Neural cell (in vitro differentiated cells): ENCODE results near the gene PTPRR. TPM values are rescaled to one million over a fixed set of nuclear protein-coding genes. Genes with fewer than 3 reads are reported as not detected.

ENCODE experiments used
- H2AFZ ChIP-seq: fragments of 200-600, 300-800 bp; sonication (generic), shearing (Covaris generic); 2 replicates; pipeline ENCODE4 v1.6.0; 2014; ENCODE audit warnings: low read depth, mild to moderate bottlenecking, antibody characterized with exemption, low read length, moderate library complexity
- H3F3A ChIP-seq: fragments of 200-600 bp; shearing (Covaris generic); 2 replicates; pipeline ENCODE4 v1.6.1; 2016; ENCODE audit warnings: mild to moderate bottlenecking, moderate library complexity, mixed read lengths, antibody characterized with exemption, low read length; ENCODE audit not compliant: insufficient read depth, poor library complexity, severe bottlenecking
- H3K27ac ChIP-seq: fragments of 200-600, 300-800 bp; sonication (generic), shearing (Covaris generic); 2 replicates; pipeline ENCODE4 v1.5.1; 2014; ENCODE audit warnings: mild to moderate bottlenecking, low read length, moderate library complexity
- H3K27me3 ChIP-seq: fragments of 300-800, 200-600 bp; sonication (generic), shearing (Covaris generic); 2 replicates; pipeline ENCODE4 v1.6.0; 2014; ENCODE audit warnings: mild to moderate bottlenecking, low read depth, low read length, moderate library complexity; ENCODE audit not compliant: insufficient read depth
- H3K36me3 ChIP-seq: fragments of 300-800, 200-600 bp; sonication (generic), shearing (Covaris generic); 2 replicates; pipeline ENCODE4 v1.5.1; 2014; ENCODE audit warnings: mild to moderate bottlenecking, antibody characterized with exemption, low read length, moderate library complexity; ENCODE audit not compliant: insufficient read depth
- H3K4me2 ChIP-seq: fragments of 300-800, 200-600 bp; sonication (generic), shearing (Covaris generic); 2 replicates; pipeline ENCODE4 v1.6.0; 2014; ENCODE audit warnings: mild to moderate bottlenecking, low read length
- H3K4me3 ChIP-seq: fragments of 300-800, 200-600 bp; sonication (generic), shearing (Covaris generic); 2 replicates; pipeline ENCODE4 v1.5.1; 2014; ENCODE audit warnings: mild to moderate bottlenecking, low read length, moderate library complexity
- H3K79me2 ChIP-seq: fragments of 200-600 bp; shearing (Covaris generic); replicated peaks from 2 replicates; pipeline ENCODE4 v1.6.0; 2014; ENCODE audit warnings: mild to moderate bottlenecking, low read length, moderate library complexity; ENCODE audit not compliant: insufficient read depth
- H3K9ac ChIP-seq: fragments of 300-800, 200-600 bp; sonication (generic), shearing (Covaris generic); 2 replicates; pipeline ENCODE4 v1.6.1; 2016; ENCODE audit warnings: mild to moderate bottlenecking, low read length, mixed read lengths
- H3K9me2 ChIP-seq: fragments of 200-600 bp; shearing (Covaris generic); 2 replicates; pipeline ENCODE4 v1.6.1; 2016; ENCODE audit warnings: mild to moderate bottlenecking, low read length, mixed read lengths; ENCODE audit not compliant: insufficient read depth
- H3K9me3 ChIP-seq: fragments of 200-600, 300-800 bp; sonication (generic), shearing (Covaris generic); 2 replicates; pipeline ENCODE4 v1.6.1; 2016; ENCODE audit warnings: mild to moderate bottlenecking, mixed run types, low read length, moderate library complexity, mixed read lengths
- H4K20me1 ChIP-seq: fragments of 200-600 bp; shearing (Covaris generic); 2 replicates; pipeline ENCODE4 v1.6.1; 2016; ENCODE audit warnings: mild to moderate bottlenecking, mixed run types; ENCODE audit not compliant: insufficient read depth
- EP300 ChIP-seq: fragments of 450-650 bp; conservative IDR thresholded peaks from 2 replicates; pipeline ENCODE4 v1.6.1; 2014; ENCODE audit warnings: antibody characterized with exemption, mild to moderate bottlenecking, moderate library complexity; ENCODE audit not compliant: poor library complexity, severe bottlenecking
- EZH2 ChIP-seq: fragments of 200-600, 300-800 bp; shearing (Covaris generic), sonication (generic); IDR thresholded peaks from 2 replicates; pipeline ENCODE4 v1.6.1; 2014; ENCODE audit warnings: antibody characterized with exemption, low read length, borderline replicate concordance, mild to moderate bottlenecking; ENCODE audit not compliant: insufficient read depth, poor library complexity, severe bottlenecking
- MXI1 ChIP-seq: fragments of 450-650 bp; conservative IDR thresholded peaks from 2 replicates; pipeline ENCODE4 v1.6.1; 2014; ENCODE audit warnings: antibody characterized with exemption, mild to moderate bottlenecking; ENCODE audit not compliant: poor library complexity, severe bottlenecking
- POLR2AphosphoS5 ChIP-seq: IDR thresholded peaks from 2 replicates; pipeline ENCODE4 v1.6.1; 2012
- RAD21 ChIP-seq: fragments of 450-650 bp; conservative IDR thresholded peaks from 2 replicates; pipeline ENCODE4 v1.6.1; 2014; ENCODE audit warnings: antibody characterized with exemption, mild to moderate bottlenecking, moderate library complexity
- SMC3 ChIP-seq: fragments of 450-650 bp; conservative IDR thresholded peaks from 2 replicates; pipeline ENCODE4 v1.6.1; 2014; ENCODE audit warnings: antibody characterized with exemption, mild to moderate bottlenecking, moderate library complexity; ENCODE audit not compliant: poor library complexity
- TAF1 ChIP-seq: IDR thresholded peaks from 2 replicates; pipeline ENCODE4 v1.6.1; 2012; ENCODE audit warnings: low read depth
- polyA plus RNA-seq: library from polyadenylated mRNA; depleted of rRNA; stranded (reverse); fragments of >200 nt; gene quantifications from 2 replicates; pipeline ENCODE4 v1.2.3, GENCODE V29; 2014
- TF ChIP-seq, protein P1 (sequence below): fragments of 450-650 bp; IDR thresholded peaks from 2 replicates; pipeline ENCODE4 v1.5.1; 2014; ENCODE audit warnings: antibody characterized with exemption, mild to moderate bottlenecking, moderate library complexity; ENCODE audit not compliant: poor library complexity, severe bottlenecking
- TF ChIP-seq, protein P2 (sequence below): IDR thresholded peaks from 2 replicates; pipeline ENCODE4 v1.6.1; 2012; ENCODE audit warnings: borderline replicate concordance

The PTPRR gene
- polyA plus RNA-seq, 1 donor from 2014 or later, result 2.2 TPM

DNA sequence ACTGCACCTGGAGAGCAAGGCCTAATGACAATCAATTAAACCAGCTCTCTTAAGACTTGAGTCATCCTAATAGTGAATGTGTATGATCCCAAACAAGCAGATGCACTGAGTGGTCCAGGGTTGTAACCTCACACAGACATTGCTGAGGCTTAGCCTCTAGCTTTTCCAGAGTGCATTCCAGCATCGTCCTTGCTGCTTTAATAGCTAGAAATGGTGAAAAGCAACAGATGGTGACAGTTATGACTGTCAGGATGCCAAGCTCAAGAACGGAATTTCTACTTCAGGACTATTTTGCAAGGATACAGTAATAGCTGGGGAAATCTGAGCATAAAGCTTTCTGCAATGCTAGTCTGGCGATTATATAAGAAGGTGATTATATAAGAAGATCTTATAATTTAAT lies 34.6 kb downstream of the PTPRR start:
- no peak overlapping the region for H3K4me2 ChIP-seq
- H3K27ac ChIP-seq, result no peak overlapping the region
- H3K9me2 ChIP-seq, result no peaks in the 10 kb centered on the region
- no peaks in the 10 kb centered on the region for H3F3A ChIP-seq
- no peak overlapping the region for H3K9ac ChIP-seq
- no peak overlapping the region for H3K4me3 ChIP-seq
- H3K27me3 ChIP-seq, result no peaks in the 10 kb centered on the region
- TF ChIP-seq, protein P1, sequence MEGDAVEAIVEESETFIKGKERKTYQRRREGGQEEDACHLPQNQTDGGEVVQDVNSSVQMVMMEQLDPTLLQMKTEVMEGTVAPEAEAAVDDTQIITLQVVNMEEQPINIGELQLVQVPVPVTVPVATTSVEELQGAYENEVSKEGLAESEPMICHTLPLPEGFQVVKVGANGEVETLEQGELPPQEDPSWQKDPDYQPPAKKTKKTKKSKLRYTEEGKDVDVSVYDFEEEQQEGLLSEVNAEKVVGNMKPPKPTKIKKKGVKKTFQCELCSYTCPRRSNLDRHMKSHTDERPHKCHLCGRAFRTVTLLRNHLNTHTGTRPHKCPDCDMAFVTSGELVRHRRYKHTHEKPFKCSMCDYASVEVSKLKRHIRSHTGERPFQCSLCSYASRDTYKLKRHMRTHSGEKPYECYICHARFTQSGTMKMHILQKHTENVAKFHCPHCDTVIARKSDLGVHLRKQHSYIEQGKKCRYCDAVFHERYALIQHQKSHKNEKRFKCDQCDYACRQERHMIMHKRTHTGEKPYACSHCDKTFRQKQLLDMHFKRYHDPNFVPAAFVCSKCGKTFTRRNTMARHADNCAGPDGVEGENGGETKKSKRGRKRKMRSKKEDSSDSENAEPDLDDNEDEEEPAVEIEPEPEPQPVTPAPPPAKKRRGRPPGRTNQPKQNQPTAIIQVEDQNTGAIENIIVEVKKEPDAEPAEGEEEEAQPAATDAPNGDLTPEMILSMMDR, result no peak
- TF ChIP-seq SMC3 (no peak), MXI1 (no peak), EP300 (no peak), RAD21 (no peak), TAF1 (no peak), POLR2AphosphoS5 (no peak), EZH2 (no peak)
- TF ChIP-seq, protein P2, sequence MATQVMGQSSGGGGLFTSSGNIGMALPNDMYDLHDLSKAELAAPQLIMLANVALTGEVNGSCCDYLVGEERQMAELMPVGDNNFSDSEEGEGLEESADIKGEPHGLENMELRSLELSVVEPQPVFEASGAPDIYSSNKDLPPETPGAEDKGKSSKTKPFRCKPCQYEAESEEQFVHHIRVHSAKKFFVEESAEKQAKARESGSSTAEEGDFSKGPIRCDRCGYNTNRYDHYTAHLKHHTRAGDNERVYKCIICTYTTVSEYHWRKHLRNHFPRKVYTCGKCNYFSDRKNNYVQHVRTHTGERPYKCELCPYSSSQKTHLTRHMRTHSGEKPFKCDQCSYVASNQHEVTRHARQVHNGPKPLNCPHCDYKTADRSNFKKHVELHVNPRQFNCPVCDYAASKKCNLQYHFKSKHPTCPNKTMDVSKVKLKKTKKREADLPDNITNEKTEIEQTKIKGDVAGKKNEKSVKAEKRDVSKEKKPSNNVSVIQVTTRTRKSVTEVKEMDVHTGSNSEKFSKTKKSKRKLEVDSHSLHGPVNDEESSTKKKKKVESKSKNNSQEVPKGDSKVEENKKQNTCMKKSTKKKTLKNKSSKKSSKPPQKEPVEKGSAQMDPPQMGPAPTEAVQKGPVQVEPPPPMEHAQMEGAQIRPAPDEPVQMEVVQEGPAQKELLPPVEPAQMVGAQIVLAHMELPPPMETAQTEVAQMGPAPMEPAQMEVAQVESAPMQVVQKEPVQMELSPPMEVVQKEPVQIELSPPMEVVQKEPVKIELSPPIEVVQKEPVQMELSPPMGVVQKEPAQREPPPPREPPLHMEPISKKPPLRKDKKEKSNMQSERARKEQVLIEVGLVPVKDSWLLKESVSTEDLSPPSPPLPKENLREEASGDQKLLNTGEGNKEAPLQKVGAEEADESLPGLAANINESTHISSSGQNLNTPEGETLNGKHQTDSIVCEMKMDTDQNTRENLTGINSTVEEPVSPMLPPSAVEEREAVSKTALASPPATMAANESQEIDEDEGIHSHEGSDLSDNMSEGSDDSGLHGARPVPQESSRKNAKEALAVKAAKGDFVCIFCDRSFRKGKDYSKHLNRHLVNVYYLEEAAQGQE, result no peak
- H3K9me3 ChIP-seq, result no peaks in the 10 kb centered on the region
- H3K79me2 ChIP-seq, result no peaks in the 10 kb centered on the region
- no peaks in the 10 kb centered on the region for H4K20me1 ChIP-seq
- no peaks in the 10 kb centered on the region for H3K36me3 ChIP-seq
- no peak overlapping the region for H2AFZ ChIP-seq

DNA sequence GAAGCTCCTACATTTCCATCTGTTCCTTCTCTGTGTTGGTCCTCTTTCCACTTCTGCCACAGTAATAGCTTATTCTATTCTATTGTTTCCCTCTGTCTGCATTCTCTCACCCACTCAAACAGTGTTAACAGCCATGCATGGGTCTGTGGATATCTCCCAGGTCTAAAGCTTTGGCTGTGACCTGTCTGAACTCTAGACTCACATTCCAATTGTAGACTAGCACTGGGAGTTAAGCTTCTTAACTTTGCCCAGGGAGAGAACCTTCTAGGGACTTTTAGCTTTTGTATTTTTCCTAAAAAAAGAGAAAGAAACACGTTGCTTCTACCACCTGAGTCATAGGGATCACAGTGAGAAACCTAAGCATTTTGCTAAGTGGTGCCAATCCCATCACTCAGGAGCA lies 36.7 kb downstream of the PTPRR start:
- H3K9me2 ChIP-seq, result no peaks in the 10 kb centered on the region
- no peaks in the 10 kb centered on the region for H3K9me3 ChIP-seq
- TF ChIP-seq TAF1 (no peak), POLR2AphosphoS5 (no peak), RAD21 (no peak), EZH2 (no peak), MXI1 (no peak), SMC3 (no peak), EP300 (no peak)
- TF ChIP-seq, protein P1, result no peak
- no peak overlapping the region for H3K27ac ChIP-seq
- no peaks in the 10 kb centered on the region for H3F3A ChIP-seq
- H3K36me3 ChIP-seq, result no peaks in the 10 kb centered on the region
- H3K4me2 ChIP-seq, result no peak overlapping the region
- H3K79me2 ChIP-seq, result no peaks in the 10 kb centered on the region
- no peak overlapping the region for H3K9ac ChIP-seq
- no peaks in the 10 kb centered on the region for H3K27me3 ChIP-seq
- no peaks in the 10 kb centered on the region for H4K20me1 ChIP-seq
- H2AFZ ChIP-seq, result no peak overlapping the region
- H3K4me3 ChIP-seq, result no peak overlapping the region
